Inflammatory macrophage treated with lipopolysaccharide for 4 hours (primary cell): ENCODE measurements around the gene NAT8L.

Source experiments
- DNase-seq: peaks from one replicate; pipeline ENCODE4 v3.0.0-alpha.2; 2020

NAT8L gene

DNA sequence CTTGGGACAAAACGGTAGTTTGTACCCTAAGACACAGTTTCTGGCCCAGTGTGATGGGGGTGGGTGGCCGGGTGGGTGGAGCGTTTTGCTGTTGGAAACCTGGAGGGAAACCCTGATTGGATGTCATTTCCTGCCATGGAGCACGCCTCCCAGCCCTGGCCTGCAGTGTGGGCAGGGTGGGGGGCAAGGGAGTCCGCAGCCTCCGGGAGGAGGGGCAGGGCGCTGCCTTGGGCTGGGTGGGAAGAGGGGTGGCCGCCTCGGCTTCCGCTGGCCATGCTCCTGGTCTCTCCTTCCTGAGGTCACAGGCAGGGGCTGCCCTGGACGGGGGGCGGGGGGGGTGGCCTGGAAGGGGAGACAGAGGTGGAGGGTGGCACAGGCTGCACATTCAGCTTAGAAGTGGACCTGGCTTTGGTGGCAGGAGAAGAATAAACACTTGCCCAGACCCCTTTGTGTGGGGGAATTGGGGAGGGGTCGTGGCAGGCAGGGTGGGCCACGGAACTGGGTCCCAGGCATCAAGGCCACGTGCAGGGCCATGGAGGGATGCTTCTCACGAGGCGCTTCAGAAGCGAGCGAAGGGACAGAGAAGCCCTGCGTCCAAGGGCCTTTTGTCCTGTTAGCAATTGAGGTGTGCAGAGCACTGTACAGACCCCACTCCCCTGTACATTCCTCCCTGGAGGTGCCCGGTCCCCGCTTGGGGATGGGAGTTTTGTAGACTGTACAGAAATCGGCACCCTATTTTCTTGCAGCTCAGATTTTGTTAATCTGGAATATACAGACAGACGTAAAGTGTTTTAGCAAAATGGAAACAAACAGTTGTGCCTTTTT is 6.2 kb downstream of the NAT8L start:
- no peak for DNase-seq

DNA sequence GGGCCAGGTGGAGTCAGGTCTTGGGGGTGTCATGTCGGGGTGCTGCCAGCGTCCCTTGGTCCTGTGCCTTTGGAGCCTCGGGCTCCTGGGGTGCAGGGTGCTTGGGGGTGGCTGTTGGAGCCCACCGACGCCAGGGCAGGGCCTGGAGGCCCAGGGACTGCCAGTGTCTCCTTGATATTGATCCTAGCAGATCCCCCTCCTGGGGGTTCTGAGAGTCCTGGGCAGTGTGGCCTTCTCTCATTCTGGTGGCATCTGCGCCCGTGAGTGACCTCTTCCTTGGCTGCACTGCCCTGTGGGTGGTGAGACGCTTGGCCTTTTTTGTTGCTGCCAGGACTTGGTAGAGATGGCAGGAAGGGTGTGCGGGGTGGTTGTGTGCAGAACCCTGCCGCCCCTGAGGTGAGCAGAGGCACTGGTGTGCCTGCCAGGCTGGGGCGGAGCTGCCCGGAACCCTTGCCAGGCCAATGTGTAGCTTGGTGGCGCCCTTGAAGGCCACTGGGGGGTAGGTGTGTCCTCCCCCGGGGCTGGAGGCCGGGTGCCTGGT is 7.0 kb downstream of the NAT8L start:
- DNase-seq, result no peak

DNA sequence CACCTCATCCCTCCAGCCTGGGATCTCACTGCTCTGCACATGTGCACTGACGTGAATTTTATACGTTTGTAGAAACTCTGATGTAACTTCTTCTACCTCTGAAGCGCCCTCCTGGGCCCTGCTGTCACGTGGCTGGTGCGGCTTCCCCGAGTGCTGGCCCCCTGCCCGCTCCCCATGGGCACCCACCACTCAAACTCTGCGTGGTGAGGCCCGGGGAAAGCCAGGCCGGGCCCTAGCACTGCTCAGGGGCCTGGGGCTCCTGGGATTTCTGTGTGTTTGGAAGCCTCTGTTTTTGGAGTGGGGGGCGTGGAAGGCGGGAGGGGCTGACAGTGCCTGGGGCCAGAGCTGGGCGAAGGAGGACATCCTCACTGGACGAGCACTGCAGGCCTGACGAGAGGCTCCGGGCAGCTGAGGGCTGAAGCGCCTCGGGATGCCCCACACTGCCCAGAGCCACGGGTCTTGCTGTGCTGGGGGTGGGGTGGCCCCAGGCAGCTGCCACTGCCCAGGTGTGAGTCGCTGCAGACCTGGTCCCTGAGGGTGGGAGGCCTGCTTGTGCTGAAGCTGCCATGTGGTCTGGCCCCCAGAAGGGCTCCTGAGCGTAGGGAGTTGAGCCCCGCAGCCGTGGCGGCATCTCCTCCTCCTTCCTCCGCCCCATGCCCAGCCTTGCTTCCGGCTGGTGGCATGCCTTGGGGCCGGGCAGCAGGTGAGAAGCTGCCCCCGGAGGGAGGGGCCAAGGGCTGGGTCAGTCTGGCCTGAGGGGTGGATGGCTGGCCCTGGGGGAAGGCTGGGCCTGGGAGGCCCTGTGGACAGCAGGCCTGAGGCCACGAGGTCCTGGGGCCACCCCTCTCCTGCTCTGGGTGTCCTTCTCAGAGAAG is 7.7 kb downstream of the NAT8L start:
- DNase-seq, result no peak

DNA sequence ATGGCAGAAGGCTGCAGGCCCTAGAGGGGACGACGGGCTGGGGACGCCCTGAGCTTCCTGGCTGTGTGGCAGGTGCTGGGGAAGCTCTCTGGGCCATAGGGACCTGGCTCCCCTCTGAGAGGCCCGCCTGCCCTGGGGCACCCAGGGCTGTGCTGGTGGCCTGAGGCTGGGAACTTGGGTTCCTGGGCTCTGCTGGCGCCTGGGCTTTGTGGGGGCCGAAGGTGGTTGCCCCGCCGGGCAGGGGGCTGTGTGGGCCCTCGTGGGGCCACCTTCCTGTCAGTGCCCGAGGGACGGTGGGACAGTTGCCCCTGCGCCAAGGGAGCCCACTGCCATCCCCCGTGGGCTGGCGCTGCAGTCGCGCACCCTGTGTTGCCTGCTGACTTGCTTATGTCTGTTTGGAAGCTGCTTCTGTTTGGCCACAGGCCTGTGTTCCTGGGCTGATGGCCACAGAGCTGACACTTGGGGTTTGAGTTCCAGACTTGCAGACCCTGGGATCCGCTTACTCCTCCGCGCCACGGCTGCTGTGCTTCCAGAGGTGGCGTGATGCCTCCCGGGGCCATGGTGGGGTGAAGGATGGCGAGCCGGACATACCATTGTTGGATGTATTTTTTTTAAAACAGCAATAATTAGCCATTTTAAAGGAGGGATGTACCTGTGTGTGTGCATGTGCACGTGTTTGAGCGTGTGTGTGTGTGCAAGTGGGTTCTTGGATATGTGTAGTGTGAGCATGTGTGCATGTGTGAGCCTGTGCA is 8.5 kb downstream of the NAT8L start:
- DNase-seq, result no peak

DNA sequence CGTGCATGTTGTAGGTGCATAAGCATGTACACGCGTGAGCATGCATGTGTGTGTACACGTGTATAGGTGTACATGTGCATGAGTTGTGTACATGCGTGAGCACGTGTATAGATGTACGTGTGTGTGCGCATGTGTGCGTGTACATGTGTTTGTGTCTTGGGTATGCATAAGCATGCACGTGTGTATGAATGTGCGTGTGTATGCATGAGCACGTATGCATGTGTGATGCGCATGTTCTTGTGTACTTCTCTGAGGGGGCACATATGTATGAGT is 9.0 kb downstream of the NAT8L start:
- no peak for DNase-seq

DNA sequence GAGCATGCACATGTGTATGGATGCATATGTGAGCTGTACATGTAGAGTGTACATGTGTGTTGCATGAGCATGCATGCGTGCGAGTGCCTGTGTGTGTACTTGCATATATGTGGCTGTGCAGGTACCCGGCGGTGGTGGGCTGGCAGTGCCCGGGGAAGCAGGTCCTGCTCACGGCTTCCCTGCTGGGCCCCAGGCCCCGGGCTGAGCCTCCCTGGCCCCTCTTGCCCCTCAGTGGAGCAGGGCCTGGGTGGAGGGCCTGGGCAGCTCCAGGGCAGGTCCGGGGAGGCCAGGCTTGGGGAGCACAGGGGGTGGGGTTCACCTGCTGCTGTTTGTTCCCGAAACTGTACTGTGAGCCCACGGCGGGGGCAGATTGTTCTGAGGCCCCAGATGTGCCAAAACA is 9.4 kb downstream of the NAT8L start:
- no peak for DNase-seq

DNA sequence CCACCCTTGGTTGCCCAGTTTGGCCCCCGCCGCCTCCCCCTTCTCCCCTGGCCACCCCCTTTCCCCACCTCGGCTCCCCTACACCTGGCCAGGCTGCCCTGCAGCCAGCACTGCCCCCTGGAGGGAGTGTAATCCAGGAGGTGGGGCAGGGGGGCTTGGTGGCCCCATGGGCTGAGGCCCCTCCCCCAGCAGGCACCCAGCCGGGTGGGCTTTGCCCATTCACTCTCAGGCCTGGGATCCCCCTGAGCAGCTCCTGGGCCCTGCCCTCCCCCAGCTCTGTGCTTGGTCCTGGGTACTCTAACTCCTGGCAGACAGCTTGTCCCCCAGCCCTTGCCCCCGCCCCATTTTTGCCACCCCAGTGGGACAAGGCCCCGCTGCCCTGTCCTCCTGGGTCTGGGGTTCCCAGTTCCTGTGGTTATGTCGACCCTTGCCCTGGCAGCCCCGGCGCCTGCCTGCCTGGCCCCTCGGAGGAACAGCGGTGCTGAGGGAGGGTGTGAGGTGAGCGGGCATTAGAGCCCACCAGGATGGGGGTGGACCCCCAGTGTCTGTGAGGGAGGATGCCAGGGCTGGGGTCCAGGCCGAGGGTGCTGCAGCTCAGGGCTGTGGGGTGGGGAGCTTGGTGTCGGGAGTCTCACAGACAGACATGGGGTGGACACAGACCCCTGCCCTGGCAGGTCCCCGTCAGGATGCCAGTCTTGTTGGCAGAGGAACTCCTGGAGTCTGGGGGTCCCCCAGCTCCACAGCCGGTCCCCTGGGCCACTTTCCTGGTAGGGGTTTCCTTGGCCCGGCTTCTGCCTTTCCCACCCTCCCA is 10.2 kb downstream of the NAT8L start:
- no peak for DNase-seq

DNA sequence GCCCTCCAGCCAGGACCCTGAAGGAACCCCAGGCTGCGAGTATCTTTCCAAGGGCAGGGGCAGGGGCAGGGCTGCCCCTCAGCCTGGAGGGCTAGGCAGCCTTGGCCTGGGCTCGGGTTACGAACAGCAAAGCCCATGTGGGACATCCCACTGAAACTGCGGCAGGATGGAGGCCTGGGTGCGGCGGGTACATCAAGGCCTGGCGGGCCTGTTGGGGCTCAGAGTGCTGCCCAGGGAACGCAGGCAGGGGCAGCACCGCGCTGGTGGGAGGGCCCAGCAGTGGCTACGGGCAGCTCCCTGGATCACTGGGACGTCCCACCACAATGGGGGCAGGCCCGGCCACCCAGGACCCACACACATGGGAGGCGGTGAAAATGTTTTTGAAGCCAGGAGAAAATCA is 10.9 kb downstream of the NAT8L start:
- DNase-seq, result no peak

DNA sequence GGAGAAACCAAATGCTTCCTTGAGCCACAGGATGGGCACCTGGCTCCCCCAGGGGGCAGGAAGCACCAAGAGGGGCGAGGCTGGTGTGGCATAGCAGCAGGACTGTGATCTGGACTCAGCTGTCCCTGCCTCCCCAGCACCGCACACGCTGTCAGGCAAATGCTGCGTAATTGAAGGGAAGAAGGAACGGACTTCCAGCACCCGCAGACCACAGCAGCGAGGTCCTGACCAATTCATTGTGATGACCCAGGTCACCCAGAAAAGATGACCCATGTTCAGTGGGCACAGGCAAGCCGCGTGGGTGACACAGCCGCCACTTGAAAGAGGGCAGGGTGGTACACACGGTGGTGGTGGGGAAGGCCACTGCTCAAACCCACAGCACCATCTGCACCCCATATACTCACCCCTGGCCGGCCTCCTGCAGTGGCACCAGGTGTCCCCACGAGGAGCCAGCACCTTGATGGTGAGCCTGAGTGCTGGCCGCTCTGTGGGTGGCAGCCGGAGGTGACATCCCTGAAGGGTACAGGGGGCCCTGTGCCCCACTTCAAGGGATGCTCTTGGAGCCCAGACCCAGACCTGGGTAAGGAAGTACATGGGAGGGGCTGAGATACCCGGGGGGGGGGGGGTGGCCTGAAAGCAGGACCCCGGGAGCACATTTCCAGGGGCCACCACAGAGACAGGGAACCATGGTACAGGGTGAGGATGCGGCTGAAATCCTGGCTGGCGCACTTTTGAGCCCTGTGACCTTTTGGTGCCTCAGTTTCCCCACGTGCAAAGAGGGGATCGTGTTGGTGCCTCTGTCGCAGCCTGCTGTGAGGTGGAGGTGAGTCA is 11.5 kb downstream of the NAT8L start:
- no peak for DNase-seq

DNA sequence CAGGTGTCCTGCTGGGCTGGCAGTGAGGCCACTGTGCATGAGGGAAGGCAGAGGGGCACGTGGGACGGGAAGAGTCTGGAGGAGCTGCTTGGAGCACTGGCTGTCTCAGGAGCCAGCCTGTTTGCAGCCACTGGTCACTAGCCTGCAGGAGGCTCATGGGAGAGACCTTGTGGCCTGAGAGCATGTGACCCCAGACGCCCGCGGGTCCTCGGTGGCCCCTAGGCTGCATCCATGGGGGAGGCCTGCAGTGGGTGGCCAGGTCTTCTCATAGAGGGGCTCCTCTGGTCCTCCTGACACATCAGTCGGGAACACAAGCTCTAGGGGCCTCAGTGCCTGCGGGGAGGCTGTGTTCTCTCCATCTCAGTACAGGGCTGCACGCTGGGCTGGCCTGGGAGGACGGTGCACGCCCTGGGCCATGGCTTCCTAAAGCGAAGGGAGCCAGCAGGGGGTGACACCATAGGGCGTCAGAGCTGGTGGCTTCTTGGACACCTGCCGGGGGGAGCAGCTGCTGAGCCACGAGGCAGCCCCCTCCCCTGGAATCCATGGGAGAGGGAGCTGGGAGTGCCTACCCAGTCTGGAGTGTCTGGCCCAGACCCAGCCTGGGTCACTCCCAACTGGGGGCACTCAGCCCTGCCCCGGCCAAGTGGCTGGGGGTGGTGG is 12.3 kb downstream of the NAT8L start:
- no peak for DNase-seq

DNA sequence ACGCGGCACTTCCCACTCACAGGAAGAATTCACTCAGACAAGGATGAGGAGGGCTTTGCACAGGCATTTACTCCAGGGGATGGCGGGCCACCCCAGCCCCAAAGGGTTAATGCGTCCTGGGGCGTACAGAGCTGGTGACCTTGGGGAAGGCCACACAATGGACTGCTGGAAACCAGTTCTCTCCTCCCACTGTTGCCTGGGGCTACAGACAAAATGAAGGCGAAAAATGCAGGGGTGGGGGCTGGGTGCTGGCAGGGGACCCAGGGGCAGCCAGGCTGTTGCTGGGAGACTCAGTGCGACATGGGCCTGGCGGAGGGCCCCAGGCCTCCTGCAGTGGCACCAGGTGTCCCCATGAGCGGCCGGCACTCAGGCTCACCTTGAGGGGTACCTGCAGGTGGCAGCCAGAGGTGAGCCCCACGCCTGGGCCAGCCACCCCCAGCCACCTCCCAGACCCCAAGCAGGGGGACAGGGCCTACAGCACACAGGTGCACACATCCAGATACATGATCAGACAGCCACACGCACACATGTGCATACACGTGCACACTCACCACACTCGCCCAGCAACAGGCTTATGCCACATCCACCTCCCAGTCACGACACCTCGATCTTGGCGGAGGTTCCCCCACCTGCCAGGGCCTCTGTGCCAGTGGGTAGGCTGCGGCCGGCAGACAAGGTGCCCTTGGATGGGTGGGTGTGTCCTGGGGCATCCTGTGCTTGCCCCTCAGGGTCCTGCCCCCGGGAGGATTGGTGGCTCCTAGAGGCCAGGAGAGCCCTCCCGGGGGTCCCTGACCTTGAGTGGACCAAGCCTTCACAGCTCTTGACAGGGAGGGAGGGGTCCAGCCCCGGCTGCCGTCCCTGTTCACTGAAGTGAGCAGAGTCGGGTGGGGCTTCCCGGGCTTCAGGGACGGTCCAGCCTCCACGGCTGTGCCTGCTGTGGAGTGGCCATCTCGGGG is 13.1 kb downstream of the NAT8L start:
- DNase-seq, result no peak

DNA sequence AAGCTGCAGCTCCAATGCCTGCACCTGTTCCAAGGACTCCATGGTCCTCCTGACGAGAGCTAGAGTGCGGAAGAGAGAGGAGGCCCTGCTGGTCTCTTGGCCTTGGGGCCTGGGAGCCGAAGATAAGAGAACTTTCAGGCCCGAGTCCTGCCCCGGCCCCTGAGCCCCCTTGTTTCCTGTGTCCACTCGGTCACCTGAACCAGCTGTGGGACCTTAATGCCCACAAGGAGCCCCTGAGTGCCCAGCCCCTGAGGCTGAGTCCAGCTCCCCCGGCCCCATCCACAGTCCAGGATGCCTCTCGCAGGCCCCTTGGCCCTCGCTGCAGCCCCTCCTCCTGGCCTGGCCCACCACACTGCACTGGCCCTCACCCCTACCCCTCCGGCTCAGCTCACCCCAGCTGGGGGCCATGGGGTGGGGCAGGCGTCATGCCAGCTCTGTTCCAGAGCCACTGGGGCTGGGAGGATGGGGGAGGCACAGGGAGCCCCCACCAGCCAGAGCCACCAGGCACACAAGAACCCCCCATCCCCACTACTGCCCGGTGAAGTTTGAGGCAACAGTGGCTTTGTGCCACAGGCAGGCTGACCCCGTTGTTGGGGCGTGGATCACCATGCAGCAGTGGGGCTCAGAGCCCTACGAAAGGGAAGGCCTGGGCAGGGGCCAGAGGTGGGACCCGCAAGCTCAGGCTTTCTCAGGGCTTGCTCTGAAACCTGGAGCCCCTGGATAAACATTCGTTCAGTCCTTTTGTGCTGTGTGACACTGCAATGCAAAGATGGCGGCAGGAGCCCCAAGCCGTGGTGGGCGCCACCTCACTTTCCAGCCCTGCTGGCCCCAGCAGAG is 14.1 kb downstream of the NAT8L start:
- DNase-seq, result no peak

DNA sequence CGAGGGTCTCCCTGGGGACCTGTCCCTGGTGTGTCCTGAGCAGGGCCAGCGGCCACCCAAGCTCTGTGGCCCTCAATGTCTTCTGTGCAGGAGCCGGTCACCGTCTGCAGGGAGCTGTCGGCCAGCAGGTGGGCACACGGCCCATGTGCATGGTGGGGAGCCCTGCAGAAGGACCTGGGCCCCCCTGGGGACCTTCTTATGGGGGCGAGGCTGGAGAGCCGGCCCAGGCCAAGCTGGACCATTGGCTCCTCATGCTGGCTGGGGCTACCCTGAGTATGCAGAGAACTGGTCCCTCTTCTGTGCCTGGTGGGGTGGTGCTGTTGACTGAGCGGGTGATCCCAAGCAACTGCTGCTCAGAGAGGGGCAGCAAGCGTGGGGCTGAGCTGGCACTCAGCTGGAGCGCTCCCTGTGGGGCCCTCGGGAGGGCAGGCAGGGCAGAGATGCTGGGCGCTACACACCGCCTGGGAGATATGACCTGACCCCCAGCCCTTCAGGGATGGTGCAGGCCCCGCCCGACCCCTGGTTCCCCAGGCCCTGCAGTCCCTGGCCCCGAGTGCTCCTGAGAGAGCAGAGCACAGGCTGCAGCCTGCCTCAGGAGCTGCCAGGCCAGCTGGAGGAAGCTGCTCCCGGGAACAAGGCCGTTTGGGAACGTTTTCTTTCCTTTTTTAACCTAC is 14.8 kb downstream of the NAT8L start:
- DNase-seq, result no peak

DNA sequence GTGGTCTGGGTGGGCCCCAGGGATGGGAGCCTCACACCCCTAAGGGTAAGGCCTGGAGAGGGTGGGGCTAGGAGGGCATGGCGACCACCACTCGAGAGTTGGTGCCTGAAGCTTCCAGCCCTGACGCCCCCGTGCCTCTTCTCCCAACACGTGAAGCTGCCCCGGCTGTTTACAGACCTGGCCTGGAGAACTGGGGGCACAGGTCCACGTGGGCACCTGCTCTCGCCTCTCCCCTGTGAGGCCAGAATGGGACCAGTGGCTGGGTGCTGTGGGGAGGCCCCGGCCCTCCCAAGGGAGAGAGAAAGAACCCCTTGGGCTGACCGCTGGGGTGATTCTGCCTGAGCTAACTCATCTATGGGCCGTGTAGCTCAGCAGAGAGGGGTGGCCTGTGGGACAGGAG is 15.5 kb downstream of the NAT8L start:
- DNase-seq, result no peak

DNA sequence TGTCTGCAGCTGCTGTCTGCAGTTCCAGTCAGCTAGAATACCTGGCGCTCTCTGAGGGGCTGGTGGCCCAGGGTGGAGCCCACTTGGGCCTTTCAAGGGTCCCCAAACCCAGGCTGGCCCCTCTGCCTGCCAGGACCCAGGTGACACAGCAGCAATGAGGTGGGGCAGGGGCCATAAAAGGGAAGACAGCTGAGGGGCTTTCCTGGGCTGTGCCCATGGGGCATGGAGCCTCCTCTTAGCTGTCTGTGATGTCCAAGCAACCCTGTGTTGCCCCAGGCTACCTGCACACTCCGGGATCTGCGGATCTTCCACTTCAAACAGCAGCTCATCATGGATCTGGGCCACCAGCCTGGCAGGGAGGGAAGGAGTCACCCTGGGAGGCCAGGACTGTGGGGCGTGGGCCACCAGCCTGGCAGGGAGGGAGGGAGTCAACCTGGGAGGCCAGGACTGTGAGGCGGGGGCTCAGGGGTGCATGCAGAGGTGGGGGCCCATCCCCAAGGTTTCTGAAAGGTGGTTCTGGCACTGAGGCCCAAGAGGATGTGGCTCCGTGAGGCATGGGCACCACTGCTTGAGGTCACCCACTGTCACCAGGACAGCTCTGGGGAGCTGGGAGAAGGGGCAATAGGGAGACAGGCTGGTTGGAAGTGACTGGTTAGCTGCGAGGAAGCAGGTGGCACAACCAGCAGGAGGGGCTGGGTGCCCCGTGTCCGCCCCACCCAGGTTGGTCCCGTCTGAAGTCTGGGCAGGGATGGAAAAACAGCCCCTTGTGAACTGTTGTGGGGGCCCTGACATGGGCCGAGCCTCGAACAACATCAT is 16.3 kb downstream of the NAT8L start:
- DNase-seq, result no peak

DNA sequence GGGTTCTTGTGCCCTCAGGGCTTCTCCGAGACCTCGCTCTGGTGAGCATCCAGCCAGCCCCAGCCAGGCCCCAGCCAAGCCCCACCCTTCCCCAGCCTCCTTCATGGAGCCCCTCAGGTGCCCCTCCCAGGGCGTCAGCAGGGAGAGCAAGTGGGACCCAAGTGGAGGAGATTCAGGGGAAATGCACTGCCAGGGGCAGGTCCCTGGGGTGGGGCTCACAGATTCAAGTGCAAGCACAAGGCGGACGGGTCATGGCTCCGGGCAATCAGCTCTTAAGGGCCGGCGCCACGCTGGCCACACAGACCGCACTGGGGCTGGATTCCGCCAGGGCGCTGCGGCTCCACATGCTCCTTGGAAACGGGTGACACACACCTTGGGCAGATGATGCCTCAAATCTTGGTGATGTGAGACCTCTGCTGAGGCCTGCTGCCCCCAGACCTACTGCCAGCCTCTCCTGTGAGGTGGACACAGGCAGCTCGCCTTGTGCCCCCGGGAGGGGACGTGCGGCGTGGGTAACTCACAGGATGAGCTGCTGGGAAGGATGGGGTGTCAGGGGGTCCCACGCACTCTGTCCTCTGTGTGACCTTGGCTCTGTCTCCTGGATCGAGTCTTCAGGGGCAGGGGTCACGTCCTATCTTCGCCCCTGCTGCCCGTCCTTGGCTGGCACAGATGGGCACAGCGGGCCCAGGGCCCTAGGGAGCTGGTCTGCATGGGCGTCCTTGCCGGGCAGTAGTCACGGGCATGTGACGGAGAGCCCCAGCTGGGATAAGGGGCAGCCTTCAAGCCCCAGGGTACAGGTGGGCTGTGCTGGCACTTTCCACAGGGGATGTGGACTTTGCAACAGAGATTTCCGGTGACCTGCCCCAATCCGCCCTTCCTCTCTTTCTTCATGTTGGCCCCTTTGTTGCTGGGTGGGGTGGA is 17.1 kb downstream of the NAT8L start:
- no peak for DNase-seq
